Progenitor cell of endocrine pancreas (in vitro differentiated cells): Measurements from ENCODE around the gene ASPRV1. TPM values are rescaled to one million over a fixed set of nuclear protein-coding genes. Genes with fewer than 3 reads are reported as not detected.

Experiments
- DNase-seq: peaks from one replicate; pipeline ENCODE4 v3.0.0; 2021; ENCODE audit warnings: low spot score; ENCODE audit not compliant: unreplicated experiment
- H3K27ac Mint-ChIP-seq: 2 replicates; pipeline ENCODE4 v1.8.0; 2021; ENCODE audit warnings: mild to moderate bottlenecking, moderate library complexity, mixed read lengths
- H3K27me3 Mint-ChIP-seq: 2 replicates; pipeline ENCODE4 v1.8.0; 2021; ENCODE audit warnings: mixed read lengths
- H3K36me3 Mint-ChIP-seq: 2 replicates; pipeline ENCODE4 v1.8.0; 2022; ENCODE audit warnings: mixed read lengths; ENCODE audit not compliant: insufficient read depth
- H3K4me1 Mint-ChIP-seq: 2 replicates; pipeline ENCODE4 v1.8.0; 2021; ENCODE audit warnings: low read depth, mixed read lengths
- H3K4me3 Mint-ChIP-seq: 2 replicates; pipeline ENCODE4 v1.8.0; 2021; ENCODE audit warnings: low read depth, mild to moderate bottlenecking, moderate library complexity, mixed read lengths
- H3K9me3 Mint-ChIP-seq: 2 replicates; pipeline ENCODE4 v1.8.0; 2021; ENCODE audit warnings: low read depth, mixed read lengths
- CTCF ChIP-seq: fragments of 200-600 bp; sonication (generic); IDR thresholded peaks from one replicate; pipeline ENCODE4 v1.5.0; 2021; ENCODE audit warnings: antibody characterized with exemption, mild to moderate bottlenecking; ENCODE audit not compliant: unreplicated experiment
- total RNA-seq: library from RNA; stranded (reverse); gene quantifications from 2 replicates; pipeline ENCODE4 v1.2.1, GENCODE V29; 2021

The ASPRV1 gene
- total RNA-seq, 1 donor from 2014 or later = 1.1 TPM

GRCh38 chr2:69993048-69993565 lies 31.7 kb upstream of the ASPRV1 start:
- Mint-ChIP-seq H3K4me3 (no peak overlapping the region), H3K4me1 (no peaks in the 10 kb centered on the region), H3K9me3 (no peaks in the 10 kb centered on the region), H3K36me3 (peaks cover 12% of the 10 kb centered on the region), H3K27ac (peak overlapping the region; percentile 35), H3K27me3 (no peaks in the 10 kb centered on the region)
- no peak for DNase-seq
- TF ChIP-seq CTCF = no peak

GRCh38 chr2:69992310-69993047 lies 31.0 kb upstream of the ASPRV1 start:
- Mint-ChIP-seq H3K4me3 (no peak overlapping the region), H3K4me1 (no peaks in the 10 kb centered on the region), H3K27me3 (no peaks in the 10 kb centered on the region), H3K9me3 (no peaks in the 10 kb centered on the region), H3K36me3 (peaks cover 12% of the 10 kb centered on the region), H3K27ac (peak overlapping the region; percentile 35)
- no peak for DNase-seq
- no peak for TF ChIP-seq CTCF

GRCh38 chr2:69989441-69990105 lies 28.1 kb upstream of the ASPRV1 start:
- H3K27me3 Mint-ChIP-seq = no peaks in the 10 kb centered on the region
- H3K27ac Mint-ChIP-seq = no peak overlapping the region
- H3K9me3 Mint-ChIP-seq = no peaks in the 10 kb centered on the region
- no peak for DNase-seq
- no peaks in the 10 kb centered on the region for H3K4me1 Mint-ChIP-seq
- H3K4me3 Mint-ChIP-seq = no peak overlapping the region
- no peak for TF ChIP-seq CTCF
- H3K36me3 Mint-ChIP-seq = peaks cover 9% of the 10 kb centered on the region

GRCh38 chr2:69989009-69989408 lies 27.6 kb upstream of the ASPRV1 start:
- DNase-seq = no peak
- no peaks in the 10 kb centered on the region for H3K9me3 Mint-ChIP-seq
- H3K27me3 Mint-ChIP-seq = no peaks in the 10 kb centered on the region
- H3K27ac Mint-ChIP-seq = no peak overlapping the region
- TF ChIP-seq CTCF = no peak
- no peak overlapping the region for H3K4me3 Mint-ChIP-seq
- no peaks in the 10 kb centered on the region for H3K4me1 Mint-ChIP-seq
- H3K36me3 Mint-ChIP-seq = peaks cover 6% of the 10 kb centered on the region

- no peaks in the 10 kb centered on the region for H3K27me3 Mint-ChIP-seq
- peaks cover 2% of the 10 kb centered on the region for H3K36me3 Mint-ChIP-seq
- no peak for TF ChIP-seq CTCF
Measured at GRCh38 chr2:69988086-69988635, 26.7 kb upstream of the ASPRV1 start.

More at GRCh38 chr2:69988086-69988635, 26.7 kb upstream of the ASPRV1 start:
- no peaks in the 10 kb centered on the region for H3K4me1 Mint-ChIP-seq
- no peaks in the 10 kb centered on the region for H3K9me3 Mint-ChIP-seq
- H3K4me3 Mint-ChIP-seq = no peak overlapping the region
- DNase-seq = no peak
- peak overlapping the region; percentile 0 for H3K27ac Mint-ChIP-seq
